Islet of Langerhans (tissue), 1 donor: ENCODE measurements around the gene MTUS2.

ENCODE experiments used
- FAIRE-seq: peaks from one replicate; lab custom pipeline; 2011; peaks lifted over from hg19 to GRCh38; lab: Jason Lieb, UNC

Gene MTUS2

GRCh38 chr13:29421118-29421517 is 601.0 kb downstream of the MTUS2 start:
- no peak for FAIRE-seq

GRCh38 chr13:29422015-29422414 is 601.9 kb downstream of the MTUS2 start:
- FAIRE-seq, result no peak

DNA sequence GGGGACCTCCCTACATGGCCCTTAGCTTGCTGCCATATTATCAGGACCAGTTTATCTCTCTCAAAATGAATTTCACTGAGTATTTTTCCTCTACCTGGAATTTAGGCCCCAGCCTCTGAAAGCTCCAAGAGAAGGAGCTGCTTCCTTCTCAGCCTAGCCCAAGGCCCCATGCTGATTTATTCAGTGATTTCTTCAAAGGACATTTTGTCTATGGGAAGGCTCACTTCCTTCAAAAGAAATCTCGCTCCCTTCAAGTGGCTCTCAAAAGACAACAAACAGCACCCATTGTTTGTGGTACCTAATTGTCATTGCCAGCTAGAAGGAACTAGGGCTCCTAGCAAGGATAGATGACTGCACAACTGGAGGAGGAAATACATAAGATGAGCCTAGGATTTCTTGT is 602.9 kb downstream of the MTUS2 start:
- no peak for FAIRE-seq

DNA sequence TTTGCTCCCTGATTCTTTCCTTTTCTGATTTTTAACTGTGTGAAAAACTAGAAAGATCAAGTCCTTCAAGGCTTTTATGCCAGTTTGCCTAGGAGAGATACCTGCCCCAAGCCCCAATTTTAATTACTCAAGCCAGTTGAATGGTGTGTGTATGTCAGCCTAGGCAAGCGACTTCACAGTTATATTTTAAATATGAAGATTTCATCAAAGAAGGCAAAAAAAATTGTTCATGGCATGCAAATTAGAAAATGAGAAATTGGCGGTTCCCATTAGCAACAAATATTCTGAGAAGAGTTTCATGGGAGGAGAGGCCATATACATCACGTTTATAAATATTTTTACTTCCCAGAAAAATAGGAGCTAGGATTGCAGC is 607.8 kb downstream of the MTUS2 start:
- FAIRE-seq, result no peak

- FAIRE-seq, result no peak
Observed at GRCh38 chr13:29428310-29429181, 608.4 kb downstream of the MTUS2 start.

- FAIRE-seq, result no peak
Observed at GRCh38 chr13:29429286-29429900, 609.3 kb downstream of the MTUS2 start.

DNA sequence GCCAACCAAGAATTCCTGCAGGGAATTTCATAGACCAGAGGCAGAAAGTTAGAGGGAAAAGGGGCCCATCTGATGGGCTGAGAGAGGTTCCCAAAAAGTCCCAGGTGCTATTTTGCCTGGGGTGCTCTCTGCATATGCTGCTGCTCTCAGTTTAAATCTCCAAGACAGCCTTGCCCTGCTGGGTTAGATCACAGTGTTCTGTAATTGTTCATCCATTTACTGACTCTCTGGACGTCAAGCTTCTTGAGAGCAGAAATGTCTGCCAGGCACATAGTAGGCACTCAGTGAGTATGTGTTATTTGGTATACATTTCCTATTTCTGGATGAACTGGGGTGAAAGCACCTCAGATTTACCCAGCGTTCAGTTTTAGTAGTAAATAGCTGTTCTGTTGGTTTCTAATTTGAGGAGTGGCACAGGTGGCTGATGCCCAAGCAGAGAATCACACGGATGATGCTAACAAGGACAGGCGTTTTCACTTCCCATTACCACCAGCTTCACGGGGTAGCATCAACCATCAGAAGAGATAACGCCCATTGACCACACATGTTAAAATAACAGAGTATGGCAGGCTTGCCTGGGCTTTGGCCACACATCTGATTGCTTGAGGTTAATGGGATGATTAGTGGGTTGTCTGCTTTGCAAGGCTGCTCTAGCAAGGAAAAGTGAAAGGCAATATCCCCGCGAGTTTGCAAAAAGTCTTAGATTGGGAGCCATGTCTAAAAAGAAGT is 614.2 kb downstream of the MTUS2 start:
- FAIRE-seq, result no peak

DNA sequence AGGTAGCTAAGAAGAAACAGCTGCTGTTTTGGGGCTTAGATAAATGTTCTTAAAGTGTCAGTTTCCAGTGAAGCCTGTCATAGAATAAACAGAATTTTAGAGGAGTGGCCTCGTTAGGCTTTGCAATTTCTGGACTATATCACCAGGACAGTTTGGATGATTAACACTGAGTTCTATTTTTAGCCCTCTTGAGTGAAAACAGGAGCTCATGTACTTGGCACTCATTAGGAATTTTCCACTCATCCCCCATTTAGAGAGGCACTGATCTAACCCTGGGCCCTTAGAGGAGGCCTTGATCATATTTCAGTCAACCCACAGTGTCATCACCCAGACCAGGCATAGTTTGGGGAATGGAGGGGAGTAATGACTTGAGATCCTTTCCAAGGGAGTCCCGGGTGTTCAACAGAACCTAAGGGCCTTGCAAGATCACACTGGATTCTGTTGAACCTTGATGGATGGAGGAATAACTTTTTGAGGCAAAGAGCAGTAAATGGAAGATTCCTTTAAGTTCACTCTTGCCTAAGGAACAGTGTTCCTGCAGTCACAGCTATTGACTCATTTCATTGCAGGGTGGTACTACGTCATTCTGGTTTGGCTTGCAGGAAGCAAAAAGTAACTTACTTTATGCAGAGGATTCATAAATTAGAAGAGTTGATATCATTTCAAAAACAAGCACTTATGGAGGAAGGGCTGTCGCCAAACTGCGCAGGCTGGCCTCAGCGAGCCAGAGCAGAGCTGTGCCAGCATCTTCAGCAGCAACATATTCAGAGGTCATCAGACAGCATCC is 615.2 kb downstream of the MTUS2 start:
- FAIRE-seq, result peak; percentile 76

GRCh38 chr13:29436291-29436690 is 616.2 kb downstream of the MTUS2 start:
- FAIRE-seq, result peak; percentile 36

- no peak for FAIRE-seq
Observed at GRCh38 chr13:29436721-29437280, 616.7 kb downstream of the MTUS2 start.

DNA sequence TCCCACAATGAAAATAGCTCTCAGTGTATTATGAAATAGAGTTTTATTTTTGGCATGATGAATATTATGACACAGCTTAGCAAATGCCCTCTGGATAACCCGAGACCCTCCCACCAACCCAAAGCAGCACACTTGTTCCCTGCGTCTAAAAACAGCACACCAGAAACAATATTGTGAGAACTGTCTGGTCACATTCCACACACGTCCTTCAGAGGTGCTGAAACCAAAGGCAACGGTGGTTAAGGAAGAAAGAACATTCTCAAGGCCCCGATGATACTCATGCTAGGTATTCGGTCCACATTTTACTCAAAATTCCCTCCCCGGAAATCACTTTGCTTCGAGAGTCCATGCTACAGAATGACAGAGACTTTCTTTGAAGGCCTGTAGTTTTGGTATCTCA is 618.6 kb downstream of the MTUS2 start:
- FAIRE-seq, result no peak

GRCh38 chr13:29439601-29440388 is 619.7 kb downstream of the MTUS2 start:
- no peak for FAIRE-seq

DNA sequence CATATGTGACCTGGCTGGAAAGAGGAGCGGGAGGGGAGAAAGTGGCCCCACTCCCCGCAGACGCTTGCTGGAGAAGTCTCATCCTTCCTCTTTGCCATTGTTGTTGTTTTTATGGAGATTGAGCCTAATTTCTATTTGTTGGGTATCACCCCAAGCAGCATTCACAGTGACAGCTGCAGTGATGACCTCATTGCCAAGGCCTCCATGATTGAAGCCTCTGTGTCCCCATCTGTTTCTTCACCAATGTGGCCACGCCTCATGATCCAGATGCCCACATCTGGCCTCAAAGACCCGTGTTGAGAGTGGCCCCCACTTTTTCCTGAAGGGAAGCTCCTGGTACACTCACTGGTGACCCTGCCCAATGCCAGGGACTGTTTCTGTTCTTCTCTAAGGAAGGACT is 621.2 kb downstream of the MTUS2 start:
- FAIRE-seq, result no peak

DNA sequence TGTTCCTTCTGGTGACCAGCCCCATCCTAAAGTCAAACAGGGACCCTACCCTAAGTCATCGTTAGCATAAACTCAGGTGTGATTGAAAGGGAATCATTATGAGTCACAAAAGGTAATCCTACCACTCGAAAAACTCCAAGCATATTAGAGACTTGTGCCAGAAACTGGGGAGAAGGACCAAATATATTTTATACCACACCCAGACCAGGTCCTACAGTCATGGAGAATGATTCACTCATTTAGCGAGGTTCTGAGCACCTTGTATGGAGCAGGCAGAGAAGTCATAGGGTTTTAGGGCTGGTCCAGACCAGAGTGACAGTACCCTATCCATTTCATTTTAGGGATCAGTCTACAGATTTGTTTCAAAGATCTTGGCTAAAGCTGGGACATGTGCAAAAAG is 625.9 kb downstream of the MTUS2 start:
- no peak for FAIRE-seq

DNA sequence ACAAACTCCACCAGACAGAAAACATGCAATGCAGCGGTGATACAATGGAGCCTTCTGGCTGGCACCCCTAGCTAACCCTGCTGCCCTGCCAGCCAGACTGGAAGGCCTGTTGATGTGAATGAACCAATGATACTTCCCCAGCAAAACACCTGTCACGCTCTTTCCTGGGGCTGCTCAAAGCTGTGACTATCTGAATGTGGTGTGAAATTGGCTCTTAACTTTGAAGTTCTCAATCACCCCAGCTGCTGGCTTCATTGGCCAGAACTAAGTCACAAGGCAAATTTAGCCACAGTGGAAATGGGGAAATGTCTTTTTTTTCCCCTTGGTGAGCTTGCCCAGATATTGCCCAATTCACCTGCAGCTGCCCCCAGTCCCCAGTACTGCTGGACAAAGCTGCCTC is 628.0 kb downstream of the MTUS2 start:
- no peak for FAIRE-seq

DNA sequence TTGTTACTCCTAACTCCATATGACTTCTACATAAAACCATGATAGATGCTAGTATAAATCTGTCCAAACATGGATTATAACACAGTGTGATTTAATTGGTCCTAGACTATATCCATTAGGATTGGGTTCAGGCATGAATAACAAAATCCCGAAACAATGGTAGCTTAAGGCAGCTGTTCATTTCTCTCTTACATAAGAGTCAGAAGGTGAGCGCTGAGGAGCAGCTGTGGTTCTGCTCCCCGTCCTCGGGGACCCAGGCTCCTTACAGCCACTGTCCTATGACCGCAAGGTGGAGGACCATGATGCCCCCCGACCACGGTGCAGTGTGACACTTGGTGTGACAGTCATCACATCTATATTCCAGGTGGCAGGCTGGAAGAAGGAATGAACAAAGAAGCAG is 629.6 kb downstream of the MTUS2 start:
- FAIRE-seq, result no peak

GRCh38 chr13:29451976-29452375 is 631.8 kb downstream of the MTUS2 start:
- FAIRE-seq, result peak; percentile 75

DNA sequence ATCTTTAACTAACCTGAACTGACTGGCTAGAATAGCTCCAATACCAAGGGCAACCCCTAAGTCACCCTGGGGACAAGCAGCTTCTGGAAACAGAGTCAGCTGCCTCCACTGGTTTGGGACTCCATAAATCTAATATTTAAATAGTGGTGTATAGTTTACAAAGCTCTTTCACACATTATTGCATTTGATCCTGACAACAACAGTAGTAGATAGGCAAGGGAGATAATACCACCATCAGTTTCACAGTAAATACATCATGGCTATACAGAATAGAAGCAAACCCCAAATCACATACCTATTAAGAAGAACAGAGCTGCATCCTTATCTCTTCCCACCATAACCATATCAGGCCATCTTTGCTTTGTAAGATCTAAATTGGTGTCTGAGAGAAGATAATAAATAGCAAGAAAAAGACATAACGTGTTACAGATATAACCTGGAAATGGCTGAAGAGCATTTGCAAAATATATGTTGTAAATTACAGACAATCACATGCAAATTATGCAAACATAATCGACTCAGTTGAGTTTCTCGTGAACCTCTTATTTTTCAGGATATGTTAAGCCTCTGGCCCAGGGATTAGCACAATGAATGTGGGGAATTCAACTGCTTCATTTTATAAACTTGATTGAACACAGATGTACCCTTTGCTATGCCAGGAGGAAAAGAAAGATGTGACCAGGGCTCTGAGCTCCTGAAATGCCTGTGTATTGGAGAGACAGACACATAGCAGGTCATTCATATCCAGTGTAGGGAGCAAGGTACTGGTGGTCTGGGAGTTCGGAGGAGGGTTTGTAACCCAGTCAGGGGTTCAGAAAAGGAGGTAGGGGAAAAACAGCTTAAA is 632.9 kb downstream of the MTUS2 start:
- no peak for FAIRE-seq

DNA sequence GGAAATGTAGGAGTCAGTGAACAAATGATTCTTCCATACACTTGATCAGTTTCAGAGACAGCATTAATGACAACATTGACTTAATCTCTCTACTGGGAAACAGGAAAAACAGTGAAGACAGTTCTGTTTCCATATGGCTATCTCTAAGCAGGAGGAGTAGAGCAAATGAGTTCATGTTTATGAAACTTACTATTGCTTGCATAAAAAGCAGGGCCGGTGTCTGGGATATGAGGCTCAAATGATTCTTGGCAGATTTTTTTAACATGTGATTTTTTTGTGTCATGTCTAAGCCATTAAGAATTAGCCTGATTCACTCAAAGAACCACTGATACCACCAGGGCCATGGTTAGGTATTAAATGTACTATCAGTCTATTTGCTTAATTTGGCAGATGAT is 633.5 kb downstream of the MTUS2 start:
- FAIRE-seq, result no peak

GRCh38 chr13:29454931-29455481 is 634.9 kb downstream of the MTUS2 start:
- no peak for FAIRE-seq
